NCI-H2107 (cell line): ENCODE data around the gene SLC33A1.
"Not testable (repeated sequence)": the region's sequence is repeated elsewhere in the genome, so short reads cannot be mapped to it uniquely, and the experiment has no call there.

Experiments used
- DNase-seq: peaks from one replicate; lab custom pipeline; 2025; lab: John Stamatoyannopoulos, UW

Gene SLC33A1

GRCh38 chr3:155861476-155862183, 7.4 kb upstream of the SLC33A1 start:
- no peak for DNase-seq

- not testable (repeated sequence) for DNase-seq
Observed at GRCh38 chr3:155860424-155860823, 6.2 kb upstream of the SLC33A1 start.

GRCh38 chr3:155859859-155860258, 5.6 kb upstream of the SLC33A1 start:
- DNase-seq, result no peak

- no peak for DNase-seq
Observed at GRCh38 chr3:155853214-155854140, 750 bp downstream of the SLC33A1 start.

GRCh38 chr3:155852341-155852740, 1.9 kb downstream of the SLC33A1 start:
- no peak for DNase-seq

- not testable (repeated sequence) for DNase-seq
Observed at GRCh38 chr3:155849404-155849803, 4.8 kb downstream of the SLC33A1 start.

GRCh38 chr3:155847993-155848392, 6.2 kb downstream of the SLC33A1 start:
- DNase-seq, result no peak

GRCh38 chr3:155846119-155846518, 8.1 kb downstream of the SLC33A1 start:
- DNase-seq, result no peak

GRCh38 chr3:155843569-155843968, 10.7 kb downstream of the SLC33A1 start:
- no peak for DNase-seq

- DNase-seq, result no peak
Observed at GRCh38 chr3:155835341-155836071, 18.7 kb downstream of the SLC33A1 start.

GRCh38 chr3:155828490-155829098, 25.6 kb downstream of the SLC33A1 start:
- not testable (repeated sequence) for DNase-seq

GRCh38 chr3:155815030-155815545, 39.1 kb downstream of the SLC33A1 start:
- no peak for DNase-seq

- DNase-seq, result not testable (repeated sequence)
Observed at GRCh38 chr3:155813224-155813623, 41.0 kb downstream of the SLC33A1 start.

GRCh38 chr3:155809181-155809580, 45.0 kb downstream of the SLC33A1 start:
- no peak for DNase-seq

- no peak for DNase-seq
Observed at GRCh38 chr3:155807823-155808222, 46.4 kb downstream of the SLC33A1 start.

- peak; percentile 36 for DNase-seq
Observed at GRCh38 chr3:155805802-155806618, 48.2 kb downstream of the SLC33A1 start, which contains the start of gene C3orf33. TSS of gene C3orf33 (minus strand) at chr3:155806278. CDS start at chr3:155806252, 26 bp downstream.

- no peak for DNase-seq
Observed at GRCh38 chr3:155805204-155805801, 48.9 kb downstream of the SLC33A1 start.

GRCh38 chr3:155804323-155804722, 49.9 kb downstream of the SLC33A1 start:
- no peak for DNase-seq

GRCh38 chr3:155792532-155792931, 61.7 kb downstream of the SLC33A1 start:
- no peak for DNase-seq

- DNase-seq, result no peak
Observed at GRCh38 chr3:155791190-155791589, 63.0 kb downstream of the SLC33A1 start.
